OCI-LY7 (cell line): ENCODE data around the gene GIMAP7.

ENCODE experiments used
- EZH2phosphoT487 ChIP-seq: fragments of 200-600 bp; sonication (generic); IDR thresholded peaks from 2 replicates; pipeline ENCODE4 v1.6.1; 2018; ENCODE audit warnings: low read depth, borderline replicate concordance, mild to moderate bottlenecking, mixed run types, antibody characterized with exemption, low read length, moderate library complexity, mixed read lengths
- TF ChIP-seq, protein P1 (sequence below): fragments of 200-600 bp; sonication (generic); conservative IDR thresholded peaks from 2 replicates; pipeline ENCODE4 v1.5.1; 2014; ENCODE audit warnings: mild to moderate bottlenecking, antibody characterized with exemption, low read length, moderate library complexity, mixed read lengths

DNA sequence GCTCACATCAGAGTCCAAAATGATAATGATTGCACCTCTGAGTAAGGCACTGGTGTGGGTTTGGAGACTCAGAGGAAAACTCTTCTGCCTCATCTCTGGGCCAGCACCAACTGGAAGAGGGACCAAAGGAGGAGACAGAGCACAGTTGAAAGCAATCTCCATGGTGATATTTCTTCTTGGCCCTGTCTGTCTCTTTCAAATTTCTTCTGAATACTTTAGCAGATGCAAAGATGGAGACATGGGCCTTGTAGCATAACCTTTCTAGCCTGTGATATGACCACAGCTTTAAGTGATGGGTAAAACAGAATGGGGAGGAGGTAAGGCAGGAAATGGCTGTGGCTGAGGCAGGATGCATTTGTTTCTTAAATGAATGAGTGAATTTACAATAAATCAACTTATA, 12.2 kb upstream of the GIMAP7 start:
- no peak for TF ChIP-seq EZH2phosphoT487
- TF ChIP-seq, protein P1, sequence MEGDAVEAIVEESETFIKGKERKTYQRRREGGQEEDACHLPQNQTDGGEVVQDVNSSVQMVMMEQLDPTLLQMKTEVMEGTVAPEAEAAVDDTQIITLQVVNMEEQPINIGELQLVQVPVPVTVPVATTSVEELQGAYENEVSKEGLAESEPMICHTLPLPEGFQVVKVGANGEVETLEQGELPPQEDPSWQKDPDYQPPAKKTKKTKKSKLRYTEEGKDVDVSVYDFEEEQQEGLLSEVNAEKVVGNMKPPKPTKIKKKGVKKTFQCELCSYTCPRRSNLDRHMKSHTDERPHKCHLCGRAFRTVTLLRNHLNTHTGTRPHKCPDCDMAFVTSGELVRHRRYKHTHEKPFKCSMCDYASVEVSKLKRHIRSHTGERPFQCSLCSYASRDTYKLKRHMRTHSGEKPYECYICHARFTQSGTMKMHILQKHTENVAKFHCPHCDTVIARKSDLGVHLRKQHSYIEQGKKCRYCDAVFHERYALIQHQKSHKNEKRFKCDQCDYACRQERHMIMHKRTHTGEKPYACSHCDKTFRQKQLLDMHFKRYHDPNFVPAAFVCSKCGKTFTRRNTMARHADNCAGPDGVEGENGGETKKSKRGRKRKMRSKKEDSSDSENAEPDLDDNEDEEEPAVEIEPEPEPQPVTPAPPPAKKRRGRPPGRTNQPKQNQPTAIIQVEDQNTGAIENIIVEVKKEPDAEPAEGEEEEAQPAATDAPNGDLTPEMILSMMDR: no peak
